Astrocyte (in vitro differentiated cells and primary cell): ENCODE measurements around the gene CDC25B. TPM values are rescaled to one million over a fixed set of nuclear protein-coding genes. Genes with fewer than 3 reads are reported as not detected.
"Not testable (repeated sequence)": the region's sequence is repeated elsewhere in the genome, so short reads cannot be mapped to it uniquely, and the experiment has no call there.

Source experiments
- DNase-seq: peaks from one replicate; pipeline ENCODE4 v3.0.0-alpha.2; 2010; ENCODE audit warnings: low read depth
- FAIRE-seq: peaks from 2 replicates; lab custom pipeline; 2011; peaks lifted over from hg19 to GRCh38; lab: Jason Lieb, UNC
- H2AFZ ChIP-seq: 2 replicates; pipeline ENCODE4 v1.6.0; 2012; ENCODE audit warnings: low read depth, low read length, inconsistent platforms
- H3K27ac ChIP-seq: 2 replicates; pipeline ENCODE4 v1.5.1; 2011; ENCODE audit warnings: low read depth, low read length, inconsistent platforms
- H3K27me3 ChIP-seq: 2 replicates; pipeline ENCODE4 v1.6.0; 2011; ENCODE audit warnings: low read length, inconsistent platforms; ENCODE audit not compliant: insufficient read depth
- H3K36me3 ChIP-seq: 2 replicates; pipeline ENCODE4 v1.5.1; 2011; ENCODE audit warnings: low read length, inconsistent platforms; ENCODE audit not compliant: insufficient read depth
- H3K4me1 ChIP-seq: 2 replicates; pipeline ENCODE4 v1.5.1; 2011; ENCODE audit warnings: low read length, inconsistent platforms; ENCODE audit not compliant: insufficient read depth
- H3K4me2 ChIP-seq: 2 replicates; pipeline ENCODE4 v1.6.0; 2012; ENCODE audit warnings: low read length, inconsistent platforms
- H3K4me3 ChIP-seq: 2 replicates; pipeline ENCODE4 v1.5.1; 2011; ENCODE audit warnings: low read depth, mild to moderate bottlenecking, low read length, inconsistent platforms; ENCODE audit not compliant: insufficient read depth
- H3K79me2 ChIP-seq: 2 replicates; pipeline ENCODE4 v1.6.0; 2012; ENCODE audit warnings: mild to moderate bottlenecking, low read length, inconsistent platforms; ENCODE audit not compliant: insufficient read depth
- H3K9ac ChIP-seq: 2 replicates; pipeline ENCODE4 v1.6.0; 2012; ENCODE audit warnings: mild to moderate bottlenecking, low read length, inconsistent platforms
- H3K9me3 ChIP-seq: 2 replicates; pipeline ENCODE4 v1.5.1; 2012; ENCODE audit warnings: low read depth, mild to moderate bottlenecking, low read length, inconsistent platforms; ENCODE audit not compliant: insufficient read depth
- H4K20me1 ChIP-seq: 2 replicates; pipeline ENCODE4 v1.6.0; 2012; ENCODE audit warnings: low read length, inconsistent platforms; ENCODE audit not compliant: insufficient read depth
- H3K27ac Mint-ChIP-seq: one replicate; pipeline ENCODE4 v1.8.0; 2021; ENCODE audit warnings: mild to moderate bottlenecking, mixed read lengths; ENCODE audit not compliant: unreplicated experiment
- H3K27me3 Mint-ChIP-seq: one replicate; pipeline ENCODE4 v1.8.0; 2021; ENCODE audit warnings: low read depth, mixed read lengths; ENCODE audit not compliant: unreplicated experiment
- H3K36me3 Mint-ChIP-seq: one replicate; pipeline ENCODE4 v1.8.0; 2021; ENCODE audit warnings: low read depth, mixed read lengths; ENCODE audit not compliant: unreplicated experiment
- H3K4me1 Mint-ChIP-seq: one replicate; pipeline ENCODE4 v1.8.0; 2021; ENCODE audit warnings: low read depth, mixed read lengths; ENCODE audit not compliant: unreplicated experiment
- H3K4me3 Mint-ChIP-seq: one replicate; pipeline ENCODE4 v1.8.0; 2021; ENCODE audit warnings: mild to moderate bottlenecking, moderate library complexity, mixed read lengths; ENCODE audit not compliant: unreplicated experiment
- H3K9me3 Mint-ChIP-seq: one replicate; pipeline ENCODE4 v1.8.0; 2021; ENCODE audit warnings: mild to moderate bottlenecking, mixed read lengths; ENCODE audit not compliant: unreplicated experiment
- CTCF ChIP-seq: IDR thresholded peaks from 2 replicates; pipeline ENCODE4 v1.5.1; 2011; ENCODE audit warnings: low read depth, mild to moderate bottlenecking, inconsistent platforms, low read length, moderate library complexity; ENCODE audit not compliant: insufficient read depth
- EZH2 ChIP-seq: IDR thresholded peaks from 2 replicates; pipeline ENCODE4 v1.6.1; 2012; ENCODE audit warnings: mild to moderate bottlenecking, low read length, inconsistent platforms; ENCODE audit not compliant: insufficient read depth
- total RNA-seq: library from RNA; stranded (reverse); gene quantifications from 2 replicates; pipeline ENCODE4 v1.2.1, GENCODE V29; 2021

Gene CDC25B
- total RNA-seq, 1 donor from 2014 or later, result 8.5 TPM

- Histone ChIP-seq H4K20me1 (no peaks in the 10 kb centered on the region), H3K9me3 (no peaks in the 10 kb centered on the region), H3K4me2 (no peak overlapping the region), H3K27ac (no peak overlapping the region), H3K4me1 (no peaks in the 10 kb centered on the region), H2AFZ (no peak overlapping the region), H3K4me3 (no peak overlapping the region), H3K79me2 (no peaks in the 10 kb centered on the region), H3K9ac (no peak overlapping the region), H3K27me3 (no peaks in the 10 kb centered on the region), H3K36me3 (no peaks in the 10 kb centered on the region)
- H3K27ac Mint-ChIP-seq, result no peak overlapping the region
- DNase-seq, result no peak
- no peak for FAIRE-seq
- H3K4me1 Mint-ChIP-seq, result no peaks in the 10 kb centered on the region
- no peak for TF ChIP-seq CTCF
- no peak for TF ChIP-seq EZH2
- no peaks in the 10 kb centered on the region for H3K9me3 Mint-ChIP-seq
- H3K4me3 Mint-ChIP-seq, result no peak overlapping the region
- H3K27me3 Mint-ChIP-seq, result no peaks in the 10 kb centered on the region
- H3K36me3 Mint-ChIP-seq, result peaks cover 4% of the 10 kb centered on the region
These were observed 40.0 kb downstream of the CDC25B start for GRCh38 chr20:3836132-3836531.

- H3K9me3 Mint-ChIP-seq, result no peaks in the 10 kb centered on the region
- H3K36me3 Mint-ChIP-seq, result peaks cover 4% of the 10 kb centered on the region
- Histone ChIP-seq H3K79me2 (no peaks in the 10 kb centered on the region), H3K4me3 (no peak overlapping the region), H4K20me1 (no peaks in the 10 kb centered on the region), H3K4me1 (peaks cover 9% of the 10 kb centered on the region), H2AFZ (no peak overlapping the region), H3K9me3 (no peaks in the 10 kb centered on the region), H3K36me3 (no peaks in the 10 kb centered on the region), H3K4me2 (no peak overlapping the region), H3K9ac (no peak overlapping the region), H3K27me3 (no peaks in the 10 kb centered on the region), H3K27ac (no peak overlapping the region)
- no peaks in the 10 kb centered on the region for H3K27me3 Mint-ChIP-seq
- H3K4me3 Mint-ChIP-seq, result no peak overlapping the region
- H3K27ac Mint-ChIP-seq, result no peak overlapping the region
- no peak for TF ChIP-seq CTCF
- TF ChIP-seq EZH2, result no peak
- FAIRE-seq (no peak), DNase-seq (no peak)
- H3K4me1 Mint-ChIP-seq, result peaks cover 3% of the 10 kb centered on the region
These were observed 43.2 kb downstream of the CDC25B start for GRCh38 chr20:3839328-3839727.

- not testable (repeated sequence) for H3K36me3 Mint-ChIP-seq, H3K4me1 ChIP-seq, H3K4me3 ChIP-seq, H2AFZ ChIP-seq, H3K27ac Mint-ChIP-seq, H3K9me3 ChIP-seq, H3K27me3 ChIP-seq, H3K27me3 Mint-ChIP-seq, H3K79me2 ChIP-seq, H3K9ac ChIP-seq, DNase-seq, H3K36me3 ChIP-seq, H4K20me1 ChIP-seq, H3K9me3 Mint-ChIP-seq, H3K4me3 Mint-ChIP-seq, H3K27ac ChIP-seq, H3K4me2 ChIP-seq, H3K4me1 Mint-ChIP-seq, FAIRE-seq
These were observed 44.1 kb downstream of the CDC25B start for GRCh38 chr20:3840201-3840600.
